Measurements from ENCODE around the gene EFTUD2. TPM values are rescaled to one million over a fixed set of nuclear protein-coding genes. Genes with fewer than 3 reads are reported as not detected.
A peak's percentile ranks its signal among the peaks of the same experiment; 100 is the strongest.

Gene EFTUD2
- total and polyA plus RNA-seq, 5 experiments from 2014 or later = 57.0 to 113 (median 79.0) TPM

DNA sequence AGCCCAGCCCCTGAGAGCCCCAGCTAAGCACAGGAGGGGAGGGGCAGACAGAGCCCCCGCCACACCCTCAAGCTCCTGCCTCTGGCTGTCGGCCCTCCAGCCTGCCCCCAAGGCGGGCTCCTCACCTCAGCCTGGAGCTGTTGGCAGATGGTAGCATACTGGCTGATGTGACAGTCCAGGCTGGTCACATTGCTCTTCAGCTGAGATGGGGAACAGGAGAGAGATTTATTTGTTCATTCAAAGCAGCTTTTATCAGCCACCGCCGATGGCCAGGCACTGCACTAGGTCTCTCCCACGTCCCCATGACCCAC lies 33.5 kb upstream of the EFTUD2 start:
- Mint-ChIP-seq H3K4me3 (no peak overlapping the region), H3K27ac (no peak overlapping the region), H3K27me3 (no peaks in the 10 kb centered on the region), H3K36me3 (no peaks in the 10 kb centered on the region), H3K9me3 (no peaks in the 10 kb centered on the region), H3K4me1 (no peaks in the 10 kb centered on the region)
- DNase-seq (no peak), ATAC-seq (no peak)
- POLR2A ChIA-PET = no interaction called here

DNA sequence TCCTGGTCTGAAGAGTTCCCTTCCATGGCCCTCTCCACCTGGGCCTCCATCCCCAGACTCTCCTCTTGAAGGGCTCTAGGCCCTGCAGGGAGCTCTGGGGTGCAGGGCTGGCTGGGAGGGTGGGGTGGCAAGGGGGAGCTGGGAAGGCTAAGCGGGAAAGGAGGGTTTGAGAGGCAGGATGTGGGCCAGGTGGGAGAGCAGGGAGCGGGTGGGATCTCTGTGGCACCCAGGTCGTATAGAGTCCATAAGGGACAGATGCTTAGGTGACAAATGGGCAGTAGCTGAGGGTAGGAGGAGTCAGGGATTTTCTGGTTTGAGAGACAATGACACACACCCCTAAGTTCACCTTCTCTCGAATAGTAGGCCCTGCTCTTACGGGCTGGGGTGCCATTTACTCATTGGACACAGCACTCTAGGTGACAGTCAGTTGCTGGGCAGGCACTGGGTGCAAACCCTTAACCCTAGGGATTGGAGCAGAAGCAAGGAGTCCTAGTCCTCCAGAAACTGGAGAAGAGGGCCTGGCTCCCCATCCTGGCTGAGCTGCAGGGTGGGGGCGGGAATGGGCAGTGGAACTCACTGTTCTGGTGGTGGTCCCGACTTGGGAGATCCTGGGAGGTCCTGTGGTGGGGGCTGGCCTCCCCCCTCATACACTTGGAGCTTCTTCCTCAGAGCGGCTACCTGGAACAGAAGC lies 33.0 kb upstream of the EFTUD2 start:
- no peak for ATAC-seq

DNA sequence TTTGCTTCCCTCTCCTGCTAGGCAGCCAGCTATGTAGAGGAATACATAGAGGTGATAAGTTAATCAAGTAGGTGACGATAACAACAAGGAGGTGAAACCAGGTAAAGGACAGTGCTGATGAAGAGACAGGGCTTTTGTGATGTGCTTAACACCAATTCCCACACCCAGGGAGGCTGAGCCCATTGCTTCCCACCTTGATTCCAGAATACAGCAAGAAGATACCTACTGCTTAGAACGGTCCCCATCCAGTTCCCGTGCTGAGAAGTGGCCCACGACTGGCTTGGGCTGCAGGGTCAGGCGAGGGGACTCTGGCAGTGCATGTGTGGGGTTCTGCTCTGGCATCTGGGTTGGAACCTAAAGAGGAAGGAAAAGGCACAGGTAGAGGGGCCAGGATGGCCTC lies 32.1 kb upstream of the EFTUD2 start:
- Mint-ChIP-seq H3K4me1 (no peaks in the 10 kb centered on the region), H3K36me3 (no peaks in the 10 kb centered on the region)
- POLR2A ChIA-PET = no interaction called here

More for the DNA sequence above, 33.0 kb upstream of the EFTUD2 start:
- Mint-ChIP-seq H3K27ac (no peak overlapping the region), H3K4me1 (no peaks in the 10 kb centered on the region), H3K9me3 (no peaks in the 10 kb centered on the region), H3K4me3 (no peak overlapping the region), H3K27me3 (no peaks in the 10 kb centered on the region), H3K36me3 (no peaks in the 10 kb centered on the region)
- DNase-seq = peak in 1 of 10 donors; percentile 56
- POLR2A ChIA-PET = no interaction called here

DNA sequence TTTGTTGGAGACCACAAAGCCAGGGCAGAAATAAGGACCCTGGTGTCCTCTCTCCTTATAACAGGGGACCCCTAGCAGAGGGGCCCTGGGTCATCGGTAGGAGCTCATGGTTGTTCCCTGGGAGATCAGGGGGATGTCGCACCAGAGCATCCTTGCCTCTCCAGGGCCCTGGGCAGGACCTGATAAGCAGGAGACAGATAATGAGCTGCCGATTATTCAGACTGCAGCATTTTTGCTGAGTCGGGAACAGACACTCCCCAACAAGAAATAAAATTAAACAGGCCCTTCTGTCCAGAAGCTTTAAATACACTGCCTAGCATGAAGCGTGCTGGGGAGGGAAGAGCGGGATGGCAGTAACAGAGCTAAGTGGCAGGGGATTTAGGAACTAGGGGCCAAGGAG lies 31.4 kb upstream of the EFTUD2 start:
- DNase-seq (no peak), ATAC-seq (no peak)
- Mint-ChIP-seq H3K27ac (no peak overlapping the region), H3K27me3 (no peaks in the 10 kb centered on the region), H3K4me3 (no peak overlapping the region), H3K9me3 (no peaks in the 10 kb centered on the region), H3K36me3 (no peaks in the 10 kb centered on the region), H3K4me1 (no peaks in the 10 kb centered on the region)
- POLR2A ChIA-PET = no interaction called here

More for the DNA sequence above, 32.1 kb upstream of the EFTUD2 start:
- no peak overlapping the region for H3K27ac Mint-ChIP-seq
- ATAC-seq (no peak), DNase-seq (peak in 1 of 10 donors; percentile 44)
- H3K27me3 Mint-ChIP-seq = no peaks in the 10 kb centered on the region
- H3K4me3 Mint-ChIP-seq = no peak overlapping the region
- no peaks in the 10 kb centered on the region for H3K9me3 Mint-ChIP-seq

DNA sequence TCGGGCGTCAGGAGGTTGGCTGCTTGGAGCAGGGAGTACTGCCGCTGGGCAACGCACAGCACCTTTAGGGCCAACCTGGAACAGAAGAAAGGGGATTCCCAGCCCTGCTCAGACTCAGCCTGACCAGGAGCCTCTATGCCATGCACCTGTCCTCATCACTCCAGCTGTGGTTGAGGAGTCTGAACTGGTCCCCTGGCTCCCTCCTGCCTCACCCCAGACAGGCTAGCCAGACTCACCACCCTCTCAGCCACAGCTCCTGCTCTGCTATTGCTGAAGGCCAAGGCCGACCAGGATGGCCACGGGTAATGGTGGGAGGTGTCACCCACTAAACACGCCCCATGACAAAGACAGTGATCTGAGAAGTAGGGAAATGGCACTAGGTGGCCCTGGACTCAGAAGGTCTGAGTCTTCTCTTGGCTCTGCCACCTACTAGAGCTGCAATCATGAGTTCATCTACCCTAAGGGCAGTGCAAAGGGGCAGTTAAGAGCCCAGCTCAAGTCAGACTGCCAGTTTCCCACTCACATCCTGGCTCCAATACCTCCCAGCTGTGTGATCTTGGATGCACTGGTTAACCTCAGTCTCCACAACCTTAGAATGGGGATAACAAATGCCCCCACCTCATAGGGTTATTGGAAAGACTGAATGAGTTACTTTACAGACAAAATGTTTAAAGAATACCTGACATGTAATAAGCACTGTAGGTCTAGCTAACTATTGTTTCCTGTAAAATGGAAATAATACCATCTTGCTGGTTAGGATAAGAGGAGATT lies 29.9 kb upstream of the EFTUD2 start:
- no peaks in the 10 kb centered on the region for H3K36me3 Mint-ChIP-seq
- DNase-seq = no peak
- no peaks in the 10 kb centered on the region for H3K4me1 Mint-ChIP-seq
- no peaks in the 10 kb centered on the region for H3K27me3 Mint-ChIP-seq
- no peaks in the 10 kb centered on the region for H3K9me3 Mint-ChIP-seq
- POLR2A ChIA-PET = no interaction called here
- no peak overlapping the region for H3K27ac Mint-ChIP-seq
- ATAC-seq = no peak
- H3K4me3 Mint-ChIP-seq = no peak overlapping the region

DNA sequence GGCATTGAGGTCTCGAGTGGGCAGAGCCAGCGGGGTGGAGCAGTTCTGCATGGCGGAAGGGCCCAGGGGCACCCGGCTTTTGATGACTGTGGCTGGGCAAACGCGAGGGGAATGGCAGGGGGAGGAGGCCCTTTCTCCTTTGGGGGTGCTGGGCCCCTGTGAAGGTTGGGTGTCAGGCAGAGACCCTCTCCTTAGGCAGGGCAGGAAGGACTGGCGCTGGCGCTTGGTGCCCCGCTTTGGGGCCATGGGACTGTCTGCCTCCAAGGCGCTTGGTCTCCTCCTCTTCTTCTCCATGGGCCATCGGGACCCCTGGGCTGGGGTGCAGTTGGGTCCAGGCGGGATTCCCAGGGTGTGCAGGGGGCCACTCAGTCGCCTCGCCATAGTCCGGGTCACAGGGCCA lies 28.9 kb upstream of the EFTUD2 start:
- H3K27me3 Mint-ChIP-seq = peaks cover 0 to under 1% (median 0%) of the 10 kb centered on the region in 5 donors
- POLR2A ChIA-PET = no interaction called here
- H3K4me3 Mint-ChIP-seq = no peak overlapping the region
- H3K27ac Mint-ChIP-seq = no peak overlapping the region
- DNase-seq (peak in 1 of 10 donors; percentile 36), ATAC-seq (no peak)
- H3K9me3 Mint-ChIP-seq = no peaks in the 10 kb centered on the region
- H3K4me1 Mint-ChIP-seq = no peaks in the 10 kb centered on the region
- no peaks in the 10 kb centered on the region for H3K36me3 Mint-ChIP-seq

DNA sequence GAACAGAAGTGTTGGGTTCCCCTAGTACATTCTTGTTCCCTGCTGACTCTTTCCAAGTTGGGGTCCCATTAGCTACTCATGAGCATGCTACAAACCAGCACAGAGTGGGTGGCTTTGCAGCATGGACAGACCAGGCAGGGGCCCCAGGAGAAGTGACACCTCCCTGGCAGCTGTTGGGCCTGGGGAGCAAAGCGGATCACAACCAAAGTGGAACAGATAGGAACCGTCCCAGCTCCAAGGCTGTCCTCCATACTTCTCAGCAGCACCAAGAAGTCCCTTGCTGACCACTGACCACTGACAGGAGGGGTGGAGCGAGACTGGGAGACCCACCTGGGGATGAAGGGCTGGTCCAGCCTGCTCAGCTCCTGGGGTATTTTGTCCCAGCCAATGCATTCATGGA lies 28.5 kb upstream of the EFTUD2 start:
- Mint-ChIP-seq H3K27me3 (peaks cover 0 to 5% (median 1%) of the 10 kb centered on the region in 5 donors), H3K9me3 (no peaks in the 10 kb centered on the region), H3K4me1 (no peaks in the 10 kb centered on the region), H3K27ac (no peak overlapping the region), H3K36me3 (no peaks in the 10 kb centered on the region), H3K4me3 (no peak overlapping the region)
- no peak for DNase-seq
- no peak for ATAC-seq
- POLR2A ChIA-PET = interaction anchor here (0.5 kb wide), 1 partner anchor 249 kb away, joined by 3 read pairs; no protein-coding TSS in a partner anchor

DNA sequence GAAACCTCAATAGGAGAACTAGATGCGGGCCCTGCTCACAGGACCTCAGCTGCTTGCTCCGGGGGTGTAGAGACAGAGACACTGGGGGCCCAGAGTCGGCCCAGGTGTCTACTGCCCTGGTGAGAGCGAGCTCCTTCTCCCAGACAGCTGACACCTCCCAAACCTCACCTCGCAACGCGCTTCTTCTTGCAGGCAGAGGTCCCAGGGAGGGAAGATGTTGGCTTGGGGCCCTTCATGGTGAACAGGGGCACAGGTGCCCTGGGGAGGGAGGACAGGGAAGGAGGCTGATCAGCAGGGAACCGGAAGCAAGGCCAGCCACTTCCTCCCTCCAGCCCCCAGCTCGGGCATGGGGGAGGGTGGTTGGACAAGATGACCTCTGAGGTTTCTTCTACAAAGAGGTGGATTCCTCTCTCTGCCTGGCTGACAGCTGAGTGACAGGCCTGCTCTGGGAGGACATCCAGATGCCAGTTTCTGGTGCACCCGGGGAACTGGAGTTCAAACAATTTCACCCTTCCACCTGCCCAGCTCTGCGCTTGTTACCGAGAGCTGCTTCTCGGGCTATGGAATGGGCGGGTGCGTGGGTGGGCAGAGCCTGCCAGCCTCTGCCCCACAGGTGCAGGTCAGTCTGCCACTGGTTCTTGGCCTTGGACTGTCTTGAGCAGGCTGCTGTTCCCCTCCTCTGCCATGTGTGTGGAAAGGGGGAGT lies 27.7 kb upstream of the EFTUD2 start:
- Mint-ChIP-seq H3K27me3 (peaks cover 0 to 10% (median 2%) of the 10 kb centered on the region in 5 donors), H3K27ac (no peak overlapping the region), H3K9me3 (no peaks in the 10 kb centered on the region), H3K4me3 (no peak overlapping the region), H3K36me3 (no peaks in the 10 kb centered on the region), H3K4me1 (no peaks in the 10 kb centered on the region)
- ATAC-seq = no peak
- peak in 1 of 10 donors; percentile 46 for DNase-seq
- POLR2A ChIA-PET = interaction anchor here (0.5 to 0.6 kb wide), 2 partner anchors 14 to 250 kb away, joined by 3 to 4 read pairs; no protein-coding TSS in a partner anchor

DNA sequence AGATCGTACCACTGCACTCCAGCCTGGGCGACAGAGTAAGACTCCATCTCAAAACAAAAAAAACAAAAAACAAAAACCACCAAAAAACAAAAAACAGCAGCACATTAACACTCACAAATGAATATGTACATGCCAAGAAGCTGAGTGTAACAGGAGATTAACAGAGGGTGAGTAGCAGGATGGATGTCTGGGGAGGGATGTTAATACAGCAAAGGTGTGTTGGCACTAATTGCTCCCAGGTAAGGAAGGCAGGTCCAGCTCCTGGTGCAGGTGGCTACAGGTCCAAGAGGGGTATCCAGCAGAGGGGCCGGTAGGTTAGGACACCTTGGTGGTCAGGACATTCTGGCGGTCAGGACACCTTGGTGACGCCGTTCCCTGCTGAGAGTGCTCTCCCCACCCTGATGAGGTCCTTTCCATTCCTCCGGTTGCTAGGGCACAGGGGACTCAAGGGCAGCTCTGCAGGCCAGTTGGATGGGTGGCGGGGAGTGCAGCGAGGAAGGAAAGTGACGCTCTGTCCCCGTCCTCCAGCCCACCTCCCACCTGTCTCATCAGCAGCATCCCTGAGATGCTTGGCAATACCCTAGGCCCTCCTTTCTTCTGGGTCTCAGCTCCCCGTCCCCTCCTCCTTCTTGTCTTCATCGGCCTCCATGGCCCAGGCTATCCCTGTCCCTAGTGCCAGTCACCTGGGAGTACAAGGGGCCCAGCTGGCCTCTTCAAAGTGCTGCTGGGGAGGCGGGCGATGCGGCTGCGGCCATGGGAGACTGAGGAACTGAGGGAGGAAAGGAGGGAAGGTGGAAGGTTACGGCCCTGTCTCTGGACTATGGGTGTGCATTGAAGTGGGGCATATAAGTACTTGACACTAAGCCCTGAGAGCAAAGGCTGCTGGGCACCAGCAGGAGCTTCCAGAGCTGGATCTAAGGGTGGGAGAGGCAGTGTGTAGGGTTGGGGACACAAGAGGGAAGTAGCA lies 26.8 kb upstream of the EFTUD2 start:
- peak overlapping the region in 1 of 10 donors; percentile 5 for H3K27ac Mint-ChIP-seq
- no peaks in the 10 kb centered on the region for H3K36me3 Mint-ChIP-seq
- peaks cover 0 to 16% (median 9%) of the 10 kb centered on the region in 5 donors for H3K27me3 Mint-ChIP-seq

DNA sequence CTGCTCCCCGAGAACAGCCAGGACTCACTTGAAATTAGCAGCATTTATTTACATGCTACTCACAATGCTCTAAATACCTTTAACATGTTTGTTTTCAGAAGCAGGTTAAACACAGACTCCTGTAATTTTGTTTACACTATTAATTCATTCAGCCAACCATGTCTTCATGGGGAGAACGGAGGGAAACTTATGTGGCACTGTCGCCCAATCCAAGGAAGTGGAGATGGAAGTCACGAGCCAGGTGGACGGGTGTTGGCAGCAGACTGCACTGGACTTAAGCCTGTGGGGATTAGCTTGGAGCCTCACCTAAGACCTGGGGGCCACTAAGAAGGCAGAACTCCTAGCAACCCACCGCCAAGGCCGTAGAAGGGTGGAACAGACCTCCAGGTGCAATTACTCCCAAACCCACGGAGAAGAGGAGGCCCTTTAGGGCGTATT lies 24.9 kb upstream of the EFTUD2 start:
- Mint-ChIP-seq H3K27ac (no peak overlapping the region), H3K36me3 (no peaks in the 10 kb centered on the region), H3K9me3 (no peaks in the 10 kb centered on the region), H3K27me3 (peaks cover 0 to 26% (median 10%) of the 10 kb centered on the region in 5 donors), H3K4me3 (no peak overlapping the region), H3K4me1 (no peaks in the 10 kb centered on the region)
- POLR2A ChIA-PET = interaction anchor here (0.5 kb wide), 1 partner anchor 83 kb away, joined by 3 read pairs; no protein-coding TSS in a partner anchor
- DNase-seq (peak in 1 of 10 donors; percentile 56), ATAC-seq (no peak)

More for the DNA sequence above, 26.8 kb upstream of the EFTUD2 start:
- Mint-ChIP-seq H3K4me3 (no peak overlapping the region), H3K4me1 (no peaks in the 10 kb centered on the region), H3K9me3 (no peaks in the 10 kb centered on the region)
- no peak for ATAC-seq
- peak in 1 of 10 donors; percentile 48 for DNase-seq
- POLR2A ChIA-PET = interaction anchor here (0.5 to 0.6 kb wide), 2 partner anchors 15 to 227 kb away, joined by 3 to 4 read pairs; no protein-coding TSS in a partner anchor

DNA sequence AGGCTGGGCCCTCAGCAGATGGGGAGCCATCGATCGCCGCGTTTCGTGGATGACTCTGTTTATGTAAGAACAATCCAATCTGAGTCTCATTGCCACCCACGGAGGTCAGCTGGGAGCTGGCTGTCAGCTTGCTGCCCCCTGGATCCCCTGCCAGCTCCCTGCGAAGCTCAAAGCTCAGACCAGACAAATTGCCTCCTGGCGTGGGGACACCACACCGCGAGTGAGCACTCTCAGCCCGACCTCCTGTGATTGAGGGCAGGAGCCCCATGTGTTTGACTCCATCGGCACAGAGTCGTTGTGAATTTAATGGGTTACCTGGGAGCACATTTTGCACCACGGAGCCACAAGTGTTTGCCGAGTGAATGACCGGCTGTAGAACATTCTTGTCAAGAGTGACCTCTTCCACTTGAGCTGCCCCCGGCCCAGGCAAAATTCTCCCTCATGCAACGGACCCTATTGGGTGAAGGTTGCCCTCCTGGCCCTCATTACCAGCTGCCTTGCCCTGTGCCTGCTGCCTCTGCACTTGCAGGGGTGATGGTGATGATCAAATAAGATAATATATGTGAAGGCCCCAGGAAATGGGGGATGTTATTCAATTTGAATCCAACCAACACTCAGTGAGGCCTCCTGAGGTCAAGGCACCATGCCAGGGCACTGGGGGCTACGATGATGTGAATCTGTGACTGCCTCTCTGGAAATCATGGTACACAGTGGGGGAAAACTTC lies 23.7 kb upstream of the EFTUD2 start:
- no peaks in the 10 kb centered on the region for H3K36me3 Mint-ChIP-seq
- no peaks in the 10 kb centered on the region for H3K9me3 Mint-ChIP-seq
- ATAC-seq (no peak), DNase-seq (peak in 1 of 10 donors; percentile 50)
- H3K27ac Mint-ChIP-seq = no peak overlapping the region
- no peaks in the 10 kb centered on the region for H3K4me1 Mint-ChIP-seq
- POLR2A ChIA-PET = no interaction called here
- no peak overlapping the region for H3K4me3 Mint-ChIP-seq
- H3K27me3 Mint-ChIP-seq = peaks cover 1 to 26% (median 10%) of the 10 kb centered on the region in 5 donors
